Measurements from ENCODE around the gene PDXK. TPM values are rescaled to one million over a fixed set of nuclear protein-coding genes. Genes with fewer than 3 reads are reported as not detected.

The PDXK gene
- total and polyA plus RNA-seq, 12 donors: 43.0 to 202 (median 95.3) TPM

- intact Hi-C loops (cut with DNase I): no loop called here
- WGBS, 4 donors: 93 to 94% (median 94%) methylated on average over 22 to 31 of the region's 31 CpGs
- H3K9me3 ChIP-seq (replicated peaks in 1 of 3): no peaks in the 10 kb centered on the region
- H3K36me3 ChIP-seq (replicated peaks in 1 of 2): peaks cover 0 to 82% of the 10 kb centered on the region in 2 donors
- no peak overlapping the region for H3K4me3 ChIP-seq
- no peaks in the 10 kb centered on the region for H3K27me3 ChIP-seq
- no peak overlapping the region for H3K27ac ChIP-seq
- no peak for DNase-seq
- TF ChIP-seq POLR2A (IDR thresholded peaks at IDR 0.05) (no peak), CTCF (IDR thresholded peaks at IDR 0.05) (no peak)
- peaks cover 0 to 2% of the 10 kb centered on the region in 2 donors for H3K4me1 ChIP-seq (replicated peaks in 1 of 2)
Observed at GRCh38 chr21:43751955-43752591, 33.1 kb downstream of the PDXK start.

GRCh38 chr21:43752758-43753438, 34.0 kb downstream of the PDXK start:
- WGBS, 4 donors: 90 to 94% (median 91%) methylated on average over 22 to 28 of the region's 28 CpGs
- H3K4me1 ChIP-seq (replicated peaks in 1 of 2): peaks cover 5 to 10% of the 10 kb centered on the region in 2 donors
- intact Hi-C loops (cut with DNase I): no loop called here
- H3K4me3 ChIP-seq: no peak overlapping the region
- peaks cover 0 to 77% of the 10 kb centered on the region in 2 donors for H3K36me3 ChIP-seq (replicated peaks in 1 of 2)
- no peaks in the 10 kb centered on the region for H3K27me3 ChIP-seq
- H3K27ac ChIP-seq: no peak overlapping the region
- TF ChIP-seq POLR2A (IDR thresholded peaks at IDR 0.05): no peak
- no peak for TF ChIP-seq CTCF (IDR thresholded peaks at IDR 0.05)
- no peak for DNase-seq
- H3K9me3 ChIP-seq (replicated peaks in 1 of 3): no peaks in the 10 kb centered on the region

- H3K4me3 ChIP-seq: no peak overlapping the region
- no peaks in the 10 kb centered on the region for H3K9me3 ChIP-seq (replicated peaks in 1 of 3)
- H3K4me1 ChIP-seq (replicated peaks in 1 of 2): peaks cover 6 to 15% of the 10 kb centered on the region in 2 donors
- H3K27me3 ChIP-seq: no peaks in the 10 kb centered on the region
- peaks cover 0 to 71% of the 10 kb centered on the region in 2 donors for H3K36me3 ChIP-seq (replicated peaks in 1 of 2)
- H3K27ac ChIP-seq: no peak overlapping the region
- intact Hi-C loops (cut with DNase I): no loop called here
- no peak for TF ChIP-seq POLR2A (IDR thresholded peaks at IDR 0.05)
- TF ChIP-seq CTCF (IDR thresholded peaks at IDR 0.05): no peak
- DNase-seq: no peak
- 84 to 97% (median 92%) methylated on average over 4 to 16 of the region's 16 CpGs for WGBS, 4 donors
Observed at GRCh38 chr21:43753439-43753799, 34.5 kb downstream of the PDXK start.

GRCh38 chr21:43754948-43755781, 36.2 kb downstream of the PDXK start:
- Histone ChIP-seq H3K9me3 (replicated peaks in 1 of 3) (no peaks in the 10 kb centered on the region), H3K36me3 (replicated peaks in 1 of 2) (peaks cover 0 to 64% of the 10 kb centered on the region in 2 donors), H3K4me3 (no peak overlapping the region), H3K27me3 (no peaks in the 10 kb centered on the region), H3K27ac (peak overlapping the region in 2 of 5 donors; percentile 5 to 50), H3K4me1 (replicated peaks in 1 of 2) (peaks cover 6 to 21% of the 10 kb centered on the region in 2 donors)
- intact Hi-C loops (cut with DNase I): no loop called here
- WGBS, 4 donors: 72 to 86% (median 77%) methylated on average over 11 to 26 of the region's 26 CpGs
- DNase-seq: peak in 6 of 7 donors; percentile 57 to 81 (median 77)
- TF ChIP-seq POLR2A (IDR thresholded peaks at IDR 0.05) (no peak), CTCF (IDR thresholded peaks at IDR 0.05) (no peak)

Data from adrenal gland (tissue), 12 donors.